Stimulated activated CD4-positive, alpha-beta T cell treated with anti-CD3 and anti-CD28 coated beads, TNF-alpha, amount 100 ng/mL, for 24 hours (primary cell): ENCODE measurements around the gene BCL7A.
A peak's percentile ranks its signal among the peaks of the same experiment; 100 is the strongest.

ENCODE experiments used
- DNase-seq, 3 experiments: peaks; one replicate each; pipeline ENCODE4 v3.0.0-alpha.2; 2020; ENCODE audit warnings: low read depth in 3 of 3

The BCL7A gene

DNA sequence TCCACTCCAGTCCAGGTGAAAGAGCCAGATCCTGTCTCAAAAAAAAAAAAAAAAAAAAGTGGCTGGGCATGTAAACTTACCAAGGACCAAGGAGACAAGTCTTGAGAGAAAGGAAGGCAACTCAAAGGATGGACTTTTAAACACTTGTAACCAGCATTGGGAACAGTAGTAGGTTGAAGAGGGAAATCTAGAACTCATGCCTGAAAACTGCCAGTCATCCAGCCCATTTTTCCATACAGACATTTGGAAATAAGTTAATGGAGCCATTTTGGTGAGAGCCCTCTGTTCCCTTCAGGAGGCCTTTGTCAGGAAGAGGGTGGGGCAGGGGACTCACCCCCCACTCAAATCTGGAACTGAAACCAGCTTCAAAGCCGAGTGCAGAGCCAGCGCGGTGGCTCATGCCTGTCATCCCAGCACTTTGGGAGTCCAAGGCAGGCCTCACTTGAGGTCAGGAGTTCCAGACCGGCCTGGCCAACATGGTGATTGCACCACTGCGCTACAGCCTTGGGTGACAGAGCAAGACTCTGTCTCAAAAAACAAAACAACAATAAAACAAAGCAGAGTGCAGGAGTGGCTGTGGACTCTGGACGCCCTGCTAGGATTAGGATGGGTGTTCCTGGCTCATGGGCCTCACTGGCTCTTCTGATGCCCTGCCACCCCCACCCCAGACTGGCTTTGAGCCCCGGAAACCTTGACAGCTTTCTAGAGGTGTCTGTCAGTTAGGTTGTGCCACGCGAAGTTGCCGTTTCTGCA lies 55.2 kb downstream of the BCL7A start:
- DNase-seq: no peak

DNA sequence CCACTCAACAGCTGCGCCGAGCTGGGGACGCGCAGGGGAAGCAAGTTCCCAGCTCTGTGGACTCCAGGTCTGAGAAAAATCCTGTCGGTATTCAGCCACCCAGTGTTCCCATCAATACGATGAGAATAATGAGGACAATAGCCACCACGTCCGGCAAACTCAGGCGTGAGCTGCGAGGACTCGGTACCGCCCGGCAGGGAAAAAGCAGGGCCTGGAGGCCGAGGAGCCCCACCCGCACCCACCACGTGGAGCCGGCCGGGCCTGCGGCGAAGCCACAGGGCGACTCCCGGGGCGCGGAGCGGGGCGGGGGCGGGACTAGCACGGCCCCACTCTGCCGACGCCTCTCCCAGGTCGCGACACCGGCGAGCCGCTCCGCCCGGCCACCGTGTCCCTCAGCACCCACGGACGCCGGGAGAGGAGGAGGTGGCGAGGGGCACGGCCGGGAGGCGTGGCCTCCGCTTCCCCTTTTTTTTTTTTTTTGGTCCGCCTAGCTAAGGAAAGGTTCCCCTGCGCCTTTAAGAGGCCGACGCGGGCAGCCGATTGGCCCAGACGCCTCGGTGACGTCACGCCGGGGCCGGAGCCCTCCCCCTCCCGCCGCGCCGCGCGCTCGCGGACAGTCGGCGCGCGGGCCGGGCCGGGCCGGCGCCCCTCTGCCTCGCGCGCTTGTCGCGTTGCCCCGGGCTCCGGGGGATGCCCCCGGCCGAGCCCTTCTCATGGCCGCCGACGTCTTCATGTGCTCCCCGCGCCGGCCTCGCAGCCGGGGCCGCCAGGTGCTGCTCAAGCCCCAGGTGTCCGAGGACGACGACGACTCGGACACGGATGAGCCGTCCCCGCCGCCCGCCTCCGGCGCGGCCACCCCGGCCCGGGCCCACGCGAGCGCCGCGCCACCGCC lies 56.7 kb downstream of the BCL7A start, which contains the start of gene MLXIP:
MLXIP (plus strand) TSS at position 616 of the 892 bp plus-strand sequence; CDS start at position 714, 98 bp downstream.
- DNase-seq: peak; percentile 77 to 89 (median 81)

DNA sequence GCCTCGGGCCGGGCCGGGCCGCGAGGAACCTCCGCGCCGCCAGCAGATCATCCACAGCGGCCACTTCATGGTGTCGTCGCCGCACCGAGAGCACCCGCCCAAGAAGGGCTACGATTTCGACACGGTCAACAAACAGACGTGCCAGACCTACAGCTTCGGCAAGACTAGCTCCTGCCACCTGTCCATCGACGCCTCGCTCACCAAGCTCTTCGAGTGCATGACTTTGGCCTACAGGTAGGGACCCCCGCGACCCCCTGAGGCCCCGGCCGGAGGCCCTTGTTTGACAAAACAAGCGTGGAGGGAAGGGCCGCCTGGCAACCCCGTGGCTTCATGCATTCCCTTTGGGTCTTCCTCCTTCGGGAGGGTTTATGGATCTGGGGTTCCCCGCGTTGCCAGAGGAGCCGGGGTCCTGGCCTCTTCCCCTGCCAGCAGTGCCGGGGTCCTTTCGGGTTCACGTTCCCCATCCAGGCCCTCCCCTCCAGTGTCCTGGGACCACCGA lies 57.4 kb downstream of the BCL7A start:
- DNase-seq: no peak

DNA sequence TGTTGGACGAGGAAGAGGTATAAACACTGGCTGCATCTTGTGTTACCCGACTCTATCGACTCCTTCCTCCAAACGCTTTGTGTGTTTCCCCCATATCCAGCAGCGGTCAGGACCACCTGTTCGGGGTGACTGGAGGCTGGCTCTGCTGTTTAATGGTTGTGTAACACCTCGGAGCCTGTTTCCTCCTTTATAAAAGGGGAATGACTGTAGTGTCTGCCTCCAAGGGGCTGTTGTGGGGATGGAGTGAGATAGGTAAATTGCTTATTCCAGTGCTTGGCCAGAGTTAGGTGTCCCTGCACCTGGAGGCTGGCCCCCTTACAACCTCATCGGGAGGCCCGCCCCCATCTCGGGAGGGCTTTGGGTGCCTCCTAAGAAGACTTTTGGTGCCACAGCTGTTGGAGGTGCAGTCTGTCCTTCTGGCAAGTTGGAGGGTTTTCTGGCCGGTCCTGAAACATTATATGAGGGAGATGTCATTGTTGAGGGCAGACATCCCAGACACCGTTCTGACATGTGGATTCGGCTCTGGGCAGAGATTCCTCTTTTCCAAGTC lies 57.9 kb downstream of the BCL7A start:
- DNase-seq: no peak

DNA sequence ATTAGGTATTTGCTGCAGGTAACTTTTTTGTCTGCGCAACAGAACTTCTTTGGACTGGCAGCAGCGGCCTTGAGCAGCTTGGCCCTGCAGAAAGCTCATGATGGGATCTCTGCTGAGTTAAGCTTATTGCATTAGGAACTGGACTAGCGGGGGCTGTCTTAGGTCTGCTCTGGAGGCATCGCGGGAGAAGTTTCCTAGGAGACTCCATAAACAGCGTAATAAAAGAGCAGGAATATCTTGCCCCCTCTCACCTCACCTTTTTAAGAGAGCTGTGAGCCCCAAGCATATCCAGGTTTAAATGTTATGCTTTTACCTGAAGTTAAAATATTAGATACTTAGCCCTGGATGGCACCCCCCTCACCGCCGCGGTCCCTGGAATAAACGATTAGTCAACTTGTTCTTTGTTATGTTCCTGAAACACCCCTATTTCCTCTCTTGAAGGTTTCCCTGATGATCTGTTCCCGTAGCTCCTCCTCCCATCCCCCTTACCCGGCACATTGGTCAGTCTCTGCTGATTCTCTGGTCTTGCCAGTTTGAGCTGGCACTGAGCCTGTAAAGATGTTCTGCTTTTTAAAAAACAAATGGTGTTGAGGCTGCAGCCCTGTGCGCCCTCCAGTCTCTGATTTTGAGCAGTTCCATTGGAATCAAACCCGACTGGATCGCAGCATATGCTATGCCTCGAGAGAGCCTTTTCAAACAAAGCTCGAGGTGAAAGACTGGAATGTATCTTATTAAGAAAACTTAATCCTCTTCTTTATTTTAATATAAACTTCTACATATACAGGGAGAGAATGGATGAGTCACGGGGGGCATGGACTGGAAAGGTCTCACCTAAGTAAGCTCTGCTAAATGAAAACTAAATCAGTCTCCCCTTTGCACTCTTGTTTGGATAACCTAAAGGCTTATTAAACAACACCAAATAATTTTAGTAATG lies 58.7 kb downstream of the BCL7A start:
- DNase-seq: no peak

DNA sequence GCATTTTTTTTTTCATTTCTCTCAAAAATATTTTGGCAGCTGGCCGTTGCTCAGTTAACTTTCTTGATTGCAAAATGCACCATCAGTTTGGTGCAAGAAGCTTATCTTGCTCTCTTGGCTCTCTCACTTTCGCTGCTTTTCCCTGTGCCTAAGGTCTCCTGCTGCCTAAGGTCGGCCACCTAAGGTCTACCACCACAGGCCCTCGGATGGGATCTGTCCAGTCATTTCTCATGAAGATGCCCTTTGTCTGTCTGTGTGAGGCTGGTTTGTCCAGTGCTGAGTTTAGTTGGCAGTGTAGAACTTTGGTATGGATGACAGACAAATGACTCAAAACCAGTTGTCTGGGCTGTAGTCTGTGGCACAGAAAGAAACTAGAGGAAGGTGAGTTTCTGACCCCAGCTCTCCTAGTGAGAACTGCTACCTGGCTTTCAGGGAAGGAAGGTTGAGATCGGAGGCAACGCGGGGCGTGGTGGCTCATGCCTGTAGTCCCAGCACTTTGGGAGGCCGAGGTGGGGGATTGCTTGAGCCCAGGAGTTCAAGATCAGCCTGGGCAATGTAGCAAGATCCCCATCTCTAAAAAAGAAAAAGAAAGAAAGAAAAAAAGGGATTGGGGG lies 59.5 kb downstream of the BCL7A start:
- DNase-seq: no peak

DNA sequence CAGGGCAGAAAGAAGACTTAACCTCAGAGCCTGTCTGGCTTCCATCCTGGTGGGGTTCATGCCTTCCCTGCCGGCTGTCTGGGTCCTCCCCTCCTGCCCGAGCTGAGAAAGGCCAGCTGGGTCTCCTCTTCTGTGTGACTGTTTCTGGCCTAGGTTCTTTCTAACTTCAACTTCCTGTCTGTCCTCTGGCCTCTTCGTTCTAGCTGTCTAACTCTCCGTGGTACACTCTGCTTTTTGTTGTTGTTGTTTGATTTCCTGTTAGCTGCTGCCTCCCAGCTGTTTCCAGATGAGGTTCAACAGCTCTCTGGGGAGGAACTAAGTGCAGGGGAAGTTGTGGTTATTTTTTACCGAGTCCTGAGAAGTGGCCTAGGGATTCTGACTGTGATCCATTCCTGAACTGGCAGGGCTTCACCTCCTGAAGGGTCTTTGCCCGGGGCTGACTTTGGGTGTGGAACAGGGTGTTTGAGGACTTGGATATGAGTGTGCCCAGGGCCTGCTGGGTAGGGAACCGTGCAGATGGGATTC lies 60.1 kb downstream of the BCL7A start:
- DNase-seq: no peak

DNA sequence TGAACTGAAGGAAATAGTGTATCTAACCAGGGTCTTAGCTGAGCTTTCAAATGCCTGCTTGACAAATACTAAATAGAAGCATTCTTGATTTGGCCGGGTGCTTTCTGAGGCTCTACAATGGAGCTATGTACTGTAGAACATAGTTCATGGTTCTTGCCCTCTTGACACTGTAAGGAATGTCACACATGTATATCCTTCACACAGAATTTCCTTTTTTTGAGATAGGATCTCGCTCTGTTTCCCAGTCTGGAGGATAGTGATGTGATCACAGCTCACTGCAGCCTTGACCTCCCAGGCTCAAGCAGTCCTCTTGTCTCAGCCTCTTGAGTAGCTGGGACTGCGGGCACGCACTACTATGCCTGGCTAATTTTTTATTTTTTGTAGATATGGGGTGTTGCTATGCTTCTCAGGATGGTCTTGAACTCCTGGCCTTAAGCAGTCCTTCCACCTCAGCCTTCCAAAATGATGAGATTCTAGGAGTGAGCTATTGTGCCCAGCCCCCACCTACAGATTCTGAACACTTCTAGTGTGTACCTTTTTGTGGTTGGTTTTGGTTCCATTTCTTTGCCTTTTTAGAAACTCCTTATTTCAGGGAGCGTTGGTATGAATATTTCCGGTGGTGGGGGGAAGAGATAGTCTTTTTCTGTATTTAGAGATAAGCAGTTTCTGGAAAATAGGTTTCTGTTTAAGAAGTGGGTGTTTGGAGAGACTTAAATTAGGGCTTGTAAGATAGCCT lies 61.1 kb downstream of the BCL7A start:
- peak in 1 of 3 experiments; percentile 45 for DNase-seq

DNA sequence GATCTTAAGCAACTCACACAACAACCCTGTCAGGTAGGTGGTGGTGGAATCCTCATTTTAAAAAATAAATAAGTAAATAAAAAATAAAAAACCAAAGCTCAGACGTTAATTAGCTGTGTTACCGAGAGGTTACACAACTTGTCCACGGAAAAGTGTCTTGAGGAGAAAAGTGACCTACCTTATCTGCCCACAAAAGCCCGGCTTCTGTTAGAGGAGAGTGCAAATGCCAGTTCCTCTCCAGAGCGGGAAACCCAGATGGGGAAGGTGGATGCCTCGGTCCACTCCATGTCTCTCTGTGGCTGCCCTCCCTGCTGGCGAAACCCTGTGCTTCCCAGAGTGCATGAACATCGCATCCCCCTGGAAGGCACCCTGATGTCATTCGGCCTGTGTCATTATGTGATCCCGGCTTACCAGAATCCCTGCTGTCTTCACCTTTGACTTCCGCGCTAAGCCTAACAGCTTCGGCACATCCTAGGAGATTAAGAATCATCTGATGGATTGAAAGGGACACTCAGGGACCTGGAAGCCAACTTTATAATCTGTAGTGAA lies 63.2 kb downstream of the BCL7A start:
- no peak for DNase-seq

DNA sequence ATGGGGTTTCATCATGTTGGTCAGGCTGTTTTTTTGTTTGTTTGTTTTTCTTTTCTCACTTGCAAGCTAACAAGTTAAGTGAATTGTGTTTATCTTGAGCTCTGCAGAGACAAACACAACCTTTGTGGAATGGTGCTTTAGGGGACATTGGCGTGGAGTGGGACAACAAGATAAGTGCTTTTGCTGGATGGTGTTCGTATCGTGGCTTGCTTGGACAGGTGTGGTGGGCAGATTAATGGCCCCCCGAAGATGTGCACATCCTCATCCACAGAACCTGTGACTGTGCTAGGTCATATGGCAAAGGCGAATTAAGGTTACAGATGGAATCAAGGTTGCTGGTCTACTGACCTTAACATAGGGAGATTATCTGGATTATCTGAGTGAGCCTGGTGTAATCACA lies 63.9 kb downstream of the BCL7A start:
- no peak for DNase-seq

DNA sequence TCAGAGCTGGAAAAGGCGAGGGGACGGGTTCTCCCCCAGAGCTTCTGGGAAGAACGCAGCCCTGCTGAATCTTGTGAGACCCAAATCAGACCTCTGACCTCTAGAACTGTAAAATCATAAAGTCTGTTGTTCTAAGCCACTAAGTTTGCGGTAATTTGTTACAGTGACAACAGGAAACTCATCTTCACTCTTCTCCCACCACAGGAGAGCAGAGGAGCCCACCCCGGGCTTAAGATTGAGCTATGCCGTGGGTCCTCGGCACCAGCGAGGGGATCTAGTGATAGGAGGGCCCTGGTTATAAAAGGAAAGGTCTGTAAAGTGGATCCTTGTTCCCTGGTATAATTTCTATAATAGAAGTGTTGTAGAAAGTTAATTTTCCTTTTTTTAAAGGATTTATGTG lies 64.4 kb downstream of the BCL7A start:
- DNase-seq: no peak

DNA sequence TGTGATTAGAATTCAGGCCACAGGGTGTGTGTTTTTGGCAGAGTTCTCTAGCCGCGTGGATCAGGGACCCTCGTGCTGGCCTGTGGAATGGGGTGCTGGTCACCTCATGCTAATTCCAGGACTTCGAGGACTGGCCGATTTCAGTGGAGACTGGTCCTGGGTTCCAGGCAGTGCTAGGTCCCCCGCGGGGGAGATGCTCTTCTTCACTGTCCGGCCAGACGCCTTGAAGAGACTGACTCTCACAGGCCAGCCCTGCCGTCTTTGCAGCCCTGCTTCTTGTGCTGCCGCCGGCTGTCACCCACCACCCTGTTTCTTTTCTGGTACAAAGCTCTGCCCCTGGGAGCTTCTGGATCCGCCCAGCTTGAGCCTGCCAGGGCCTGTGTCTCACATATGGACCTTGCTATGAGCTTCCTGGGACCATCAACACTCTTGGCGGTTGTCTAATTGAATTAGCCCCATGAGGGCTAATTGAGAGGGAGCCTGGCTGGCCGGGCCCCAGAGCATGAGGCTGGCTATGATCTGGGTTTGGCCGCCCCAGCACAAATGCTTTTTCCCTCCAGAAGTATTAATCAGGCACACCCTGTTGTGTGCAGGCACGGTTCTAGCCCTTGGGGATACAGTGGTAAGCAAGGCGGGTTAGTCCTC lies 65.1 kb downstream of the BCL7A start:
- no peak for DNase-seq

DNA sequence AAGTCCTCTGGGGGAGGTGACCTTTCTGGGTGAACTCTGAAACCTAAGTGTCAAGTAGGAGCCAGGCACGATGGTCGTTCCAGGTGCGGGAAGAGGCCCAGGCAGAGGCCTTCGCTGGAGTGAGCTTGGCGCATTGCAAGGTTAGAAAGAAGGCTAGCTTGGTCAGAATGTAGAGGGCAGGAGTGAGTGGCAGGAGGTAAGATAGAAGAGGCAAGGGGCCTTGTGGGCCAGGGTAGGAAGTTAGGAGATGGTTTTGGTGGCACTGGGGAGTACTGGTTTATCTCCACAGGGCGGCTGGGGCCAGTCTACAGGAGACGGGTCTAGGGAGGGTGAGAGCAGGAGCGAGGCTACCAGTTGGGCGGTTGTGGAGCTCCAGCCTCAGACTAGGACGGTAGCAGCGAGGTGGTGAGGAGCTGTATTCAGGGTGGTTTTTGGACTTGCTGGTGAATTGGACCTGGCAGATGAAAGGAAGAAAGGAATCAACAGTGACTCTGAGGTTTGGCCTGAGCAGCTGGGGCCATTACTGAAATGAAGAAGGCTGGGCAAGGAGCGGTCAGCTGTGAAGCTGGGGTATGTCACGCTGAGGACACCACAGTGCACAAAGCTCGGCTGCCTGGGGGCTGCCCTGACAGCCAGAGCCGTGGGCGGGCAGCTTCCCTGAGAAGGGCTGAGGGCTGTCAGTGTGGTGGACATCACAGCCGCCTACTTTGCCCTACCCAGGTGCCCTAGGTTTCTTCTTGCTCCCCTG lies 65.9 kb downstream of the BCL7A start:
- DNase-seq: no peak

DNA sequence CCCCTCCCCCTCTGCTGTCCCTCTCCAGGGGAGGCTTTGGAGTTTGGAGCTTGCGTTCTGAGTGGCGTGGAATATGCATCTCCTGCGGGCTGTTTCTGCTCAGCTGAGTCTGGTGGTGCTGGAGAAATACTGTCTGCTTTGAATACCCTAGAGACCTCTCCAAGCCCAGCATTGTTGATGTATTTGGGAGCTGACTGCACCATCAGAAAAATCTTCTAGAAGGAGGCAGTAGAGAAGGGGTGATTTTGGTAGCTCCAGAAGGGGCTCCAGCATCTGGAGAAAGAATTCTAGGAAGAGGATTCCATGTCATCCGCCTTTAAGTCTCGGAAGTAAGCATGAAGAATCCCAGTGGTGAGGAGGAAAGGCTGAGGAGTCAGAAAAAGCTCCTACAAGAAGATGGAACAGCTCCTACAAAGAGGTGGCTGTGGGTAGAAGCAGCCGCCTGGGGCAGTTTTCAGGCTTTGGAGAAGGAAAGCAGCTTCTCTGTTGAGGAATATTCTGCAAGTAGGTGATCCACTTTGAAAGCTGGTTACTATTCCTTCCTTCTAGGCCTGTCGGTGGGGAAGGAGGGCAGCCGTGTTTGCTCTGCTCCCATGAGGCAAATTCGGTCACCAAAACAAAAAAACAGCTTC lies 66.6 kb downstream of the BCL7A start:
- DNase-seq: no peak

DNA sequence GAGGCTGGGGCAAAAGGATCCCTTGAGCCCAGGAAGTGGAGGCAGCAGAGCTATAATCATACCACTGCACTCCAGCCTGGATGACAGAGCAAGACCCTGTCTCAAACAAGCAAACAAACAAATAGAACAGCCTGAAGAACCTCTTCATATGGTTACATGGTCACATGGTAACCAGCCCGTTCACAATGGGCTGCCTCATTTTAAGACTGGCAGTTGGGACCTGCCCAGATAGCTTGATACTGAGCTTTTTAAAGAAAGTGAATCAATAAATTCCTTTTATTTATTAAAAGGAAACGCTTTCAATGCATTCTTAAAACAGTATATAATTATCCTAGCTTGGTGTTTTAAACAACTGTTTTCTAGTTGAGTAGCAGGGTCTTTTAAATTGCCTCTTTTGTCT lies 67.4 kb downstream of the BCL7A start:
- DNase-seq: no peak

DNA sequence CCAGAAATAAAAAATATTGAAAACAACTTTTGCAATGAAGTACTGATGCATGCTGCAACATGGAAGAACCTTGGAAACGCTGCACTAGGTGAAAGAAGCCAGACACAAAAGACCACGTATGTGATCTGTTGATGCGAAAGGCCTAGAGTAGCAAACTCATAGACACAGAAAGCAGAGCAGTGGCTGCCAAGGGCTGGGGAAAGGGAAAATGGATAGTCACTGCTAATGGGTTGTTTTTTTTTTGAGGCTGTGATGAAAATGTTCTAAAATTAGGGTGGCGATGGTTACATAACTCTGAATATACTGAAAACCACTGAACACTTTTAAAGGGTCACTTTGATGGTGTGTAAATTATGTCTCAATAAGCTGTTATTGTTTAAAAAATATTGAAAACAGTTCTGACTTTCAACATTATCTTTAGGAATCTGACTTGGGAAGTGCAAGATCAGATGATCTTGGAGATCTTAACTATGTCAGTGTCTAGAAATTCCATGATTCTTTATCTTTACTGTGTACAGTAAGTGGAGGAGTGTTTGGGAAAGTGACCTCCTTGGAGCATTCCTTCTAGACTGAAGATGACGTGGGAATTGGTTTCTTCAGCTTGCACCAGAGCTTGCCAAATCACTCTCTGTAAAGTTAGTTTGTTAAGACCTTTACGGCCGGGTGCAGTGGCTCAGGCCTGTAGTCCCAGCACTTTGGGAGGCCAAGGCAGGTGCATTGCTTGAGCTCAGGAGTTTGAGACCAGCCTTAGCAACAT lies 69.3 kb downstream of the BCL7A start:
- DNase-seq: no peak
